Neuron (in vitro differentiated cells): ENCODE results near the gene MAPK8IP1.

Source experiments
- H2AFZ ChIP-seq: one replicate; pipeline ENCODE4 v1.6.1; 2013; ENCODE audit warnings: low read depth, mild to moderate bottlenecking, inconsistent platforms, low read length, moderate library complexity
- H3K27me3 ChIP-seq: one replicate; pipeline ENCODE4 v1.6.1; 2013; ENCODE audit warnings: low read length; ENCODE audit not compliant: insufficient read depth
- H3K36me3 ChIP-seq: one replicate; pipeline ENCODE4 v1.6.1; 2013; ENCODE audit warnings: low read length; ENCODE audit not compliant: insufficient read depth
- H3K4me1 ChIP-seq: one replicate; pipeline ENCODE4 v1.6.1; 2013; ENCODE audit warnings: low read length; ENCODE audit not compliant: insufficient read depth
- H3K4me3 ChIP-seq: 2 replicates; pipeline ENCODE4 v1.5.1; 2013; ENCODE audit warnings: mild to moderate bottlenecking, low read length, moderate library complexity
- H3K9me3 ChIP-seq: one replicate; pipeline ENCODE4 v1.6.1; 2013; ENCODE audit warnings: low read length

Gene MAPK8IP1

GRCh38 chr11:45930951-45931570, 45.6 kb downstream of the MAPK8IP1 start:
- Histone ChIP-seq H3K4me3 (no peak overlapping the region), H3K36me3 (peaks cover 35% of the 10 kb centered on the region), H2AFZ (no peak overlapping the region), H3K9me3 (no peaks in the 10 kb centered on the region), H3K4me1 (no peaks in the 10 kb centered on the region), H3K27me3 (no peaks in the 10 kb centered on the region)

- H3K4me3 ChIP-seq, result no peak overlapping the region
- peaks cover 35% of the 10 kb centered on the region for H3K36me3 ChIP-seq
- no peaks in the 10 kb centered on the region for H3K4me1 ChIP-seq
- no peak overlapping the region for H2AFZ ChIP-seq
- H3K9me3 ChIP-seq, result no peaks in the 10 kb centered on the region
- no peaks in the 10 kb centered on the region for H3K27me3 ChIP-seq
These were observed 46.3 kb downstream of the MAPK8IP1 start for GRCh38 chr11:45931739-45932138.

- H2AFZ ChIP-seq, result no peak overlapping the region
- H3K4me3 ChIP-seq, result no peak overlapping the region
- H3K36me3 ChIP-seq, result peaks cover 35% of the 10 kb centered on the region
- no peaks in the 10 kb centered on the region for H3K27me3 ChIP-seq
- no peaks in the 10 kb centered on the region for H3K4me1 ChIP-seq
- no peaks in the 10 kb centered on the region for H3K9me3 ChIP-seq
These were observed 46.8 kb downstream of the MAPK8IP1 start for GRCh38 chr11:45932217-45932616.

GRCh38 chr11:45933131-45933831, 47.8 kb downstream of the MAPK8IP1 start:
- H3K4me1 ChIP-seq, result no peaks in the 10 kb centered on the region

GRCh38 chr11:45933846-45934579, 48.6 kb downstream of the MAPK8IP1 start:
- Histone ChIP-seq H3K9me3 (no peaks in the 10 kb centered on the region), H3K36me3 (peaks cover 40% of the 10 kb centered on the region), H3K27me3 (no peaks in the 10 kb centered on the region), H3K4me3 (no peak overlapping the region), H3K4me1 (no peaks in the 10 kb centered on the region), H2AFZ (no peak overlapping the region)

More at GRCh38 chr11:45933131-45933831, 47.8 kb downstream of the MAPK8IP1 start:
- no peaks in the 10 kb centered on the region for H3K27me3 ChIP-seq
- peaks cover 40% of the 10 kb centered on the region for H3K36me3 ChIP-seq
- H2AFZ ChIP-seq, result no peak overlapping the region
- H3K9me3 ChIP-seq, result no peaks in the 10 kb centered on the region
- H3K4me3 ChIP-seq, result no peak overlapping the region

- H3K27me3 ChIP-seq, result no peaks in the 10 kb centered on the region
- H2AFZ ChIP-seq, result no peak overlapping the region
- H3K9me3 ChIP-seq, result no peaks in the 10 kb centered on the region
- H3K36me3 ChIP-seq, result peaks cover 40% of the 10 kb centered on the region
- H3K4me1 ChIP-seq, result no peaks in the 10 kb centered on the region
- no peak overlapping the region for H3K4me3 ChIP-seq
These were observed 49.3 kb downstream of the MAPK8IP1 start for GRCh38 chr11:45934580-45935318.

- H3K36me3 ChIP-seq, result peaks cover 40% of the 10 kb centered on the region
- no peaks in the 10 kb centered on the region for H3K27me3 ChIP-seq
- H3K4me3 ChIP-seq, result no peak overlapping the region
- H3K4me1 ChIP-seq, result no peaks in the 10 kb centered on the region
- H3K9me3 ChIP-seq, result no peaks in the 10 kb centered on the region
- H2AFZ ChIP-seq, result no peak overlapping the region
These were observed 50.1 kb downstream of the MAPK8IP1 start for GRCh38 chr11:45935349-45936064.

- Histone ChIP-seq H2AFZ (no peak overlapping the region), H3K4me1 (no peaks in the 10 kb centered on the region), H3K4me3 (no peak overlapping the region), H3K27me3 (no peaks in the 10 kb centered on the region), H3K9me3 (no peaks in the 10 kb centered on the region), H3K36me3 (peaks cover 44% of the 10 kb centered on the region)
These were observed 51.1 kb downstream of the MAPK8IP1 start for GRCh38 chr11:45936511-45937054.

- H3K27me3 ChIP-seq, result no peaks in the 10 kb centered on the region
- no peaks in the 10 kb centered on the region for H3K9me3 ChIP-seq
- no peaks in the 10 kb centered on the region for H3K4me1 ChIP-seq
- H3K4me3 ChIP-seq, result no peak overlapping the region
- H3K36me3 ChIP-seq, result peaks cover 47% of the 10 kb centered on the region
- H2AFZ ChIP-seq, result no peak overlapping the region
These were observed 52.5 kb downstream of the MAPK8IP1 start for GRCh38 chr11:45937916-45938315.

- H3K9me3 ChIP-seq, result no peaks in the 10 kb centered on the region
- H2AFZ ChIP-seq, result no peak overlapping the region
- H3K36me3 ChIP-seq, result peaks cover 43% of the 10 kb centered on the region
- no peaks in the 10 kb centered on the region for H3K4me1 ChIP-seq
- no peak overlapping the region for H3K4me3 ChIP-seq
- no peaks in the 10 kb centered on the region for H3K27me3 ChIP-seq
These were observed 54.4 kb downstream of the MAPK8IP1 start for GRCh38 chr11:45939836-45940235.

GRCh38 chr11:45941285-45941684, 55.8 kb downstream of the MAPK8IP1 start:
- Histone ChIP-seq H2AFZ (no peak overlapping the region), H3K36me3 (peaks cover 45% of the 10 kb centered on the region), H3K27me3 (no peaks in the 10 kb centered on the region), H3K4me3 (no peak overlapping the region), H3K4me1 (no peaks in the 10 kb centered on the region), H3K9me3 (no peaks in the 10 kb centered on the region)

- peaks cover 51% of the 10 kb centered on the region for H3K36me3 ChIP-seq
- no peak overlapping the region for H2AFZ ChIP-seq
- no peaks in the 10 kb centered on the region for H3K27me3 ChIP-seq
- H3K9me3 ChIP-seq, result no peaks in the 10 kb centered on the region
- H3K4me1 ChIP-seq, result peaks cover 8% of the 10 kb centered on the region
- no peak overlapping the region for H3K4me3 ChIP-seq
These were observed 56.9 kb downstream of the MAPK8IP1 start for GRCh38 chr11:45942381-45942780.
